ENCODE data around the gene TECPR1.
A peak's percentile ranks its signal among the peaks of the same experiment; 100 is the strongest.

The TECPR1 gene

DNA sequence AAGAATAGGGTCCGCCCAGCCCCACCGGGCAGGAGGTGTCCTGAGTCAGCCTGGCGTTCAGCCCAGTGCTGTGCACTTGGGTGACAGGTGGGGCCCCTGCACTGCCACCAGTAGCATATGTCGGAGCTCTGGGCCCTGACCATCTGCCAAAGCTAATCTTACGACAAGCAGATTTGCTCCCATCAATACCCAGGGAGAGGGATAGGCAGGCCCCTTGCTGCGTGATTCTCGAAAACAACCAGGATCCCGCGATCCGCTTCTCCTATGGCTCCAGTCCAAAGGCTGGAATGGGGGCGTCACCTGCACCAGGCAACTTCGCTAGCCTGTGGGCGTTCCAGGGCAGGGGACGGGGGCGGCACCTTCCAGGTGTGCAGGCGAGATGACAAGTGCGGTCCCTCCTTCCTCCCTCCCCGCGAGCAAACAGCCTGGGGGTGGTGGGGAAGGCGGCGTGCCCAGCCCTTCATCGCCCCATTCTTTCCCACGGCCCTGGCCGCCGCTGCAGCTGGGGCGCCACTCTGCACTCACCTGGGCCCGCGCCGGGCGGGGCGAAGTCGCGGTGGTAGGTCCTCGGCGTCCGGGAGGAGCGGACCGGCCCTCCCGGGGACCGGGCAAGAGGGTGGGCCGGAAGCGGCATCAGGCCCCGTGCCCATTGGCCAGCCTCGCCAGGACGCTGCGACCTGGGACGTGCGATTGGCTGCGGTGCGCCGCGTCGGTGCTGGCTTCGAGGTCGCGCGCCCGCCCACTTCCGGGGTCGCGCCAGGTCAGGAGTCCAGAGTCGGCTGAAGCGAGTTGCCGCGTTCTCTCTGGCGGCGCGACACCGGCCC lies at the start of gene TECPR1:
TSS of gene TECPR1 (minus strand) at position 632 of the 824 bp plus-strand sequence. CDS start 6,086 bp downstream, outside the sequence.
- DNase-seq, result peak; percentile 84

GRCh38 chr7:98300595-98301372 lies 48.8 kb upstream of the TECPR1 start:
- DNase-seq, result no peak

- DNase-seq, result no peak
These were observed 45.7 kb upstream of the TECPR1 start for GRCh38 chr7:98297626-98298286.

- no peak for DNase-seq
These were observed 44.8 kb upstream of the TECPR1 start for GRCh38 chr7:98296833-98297232.

DNA sequence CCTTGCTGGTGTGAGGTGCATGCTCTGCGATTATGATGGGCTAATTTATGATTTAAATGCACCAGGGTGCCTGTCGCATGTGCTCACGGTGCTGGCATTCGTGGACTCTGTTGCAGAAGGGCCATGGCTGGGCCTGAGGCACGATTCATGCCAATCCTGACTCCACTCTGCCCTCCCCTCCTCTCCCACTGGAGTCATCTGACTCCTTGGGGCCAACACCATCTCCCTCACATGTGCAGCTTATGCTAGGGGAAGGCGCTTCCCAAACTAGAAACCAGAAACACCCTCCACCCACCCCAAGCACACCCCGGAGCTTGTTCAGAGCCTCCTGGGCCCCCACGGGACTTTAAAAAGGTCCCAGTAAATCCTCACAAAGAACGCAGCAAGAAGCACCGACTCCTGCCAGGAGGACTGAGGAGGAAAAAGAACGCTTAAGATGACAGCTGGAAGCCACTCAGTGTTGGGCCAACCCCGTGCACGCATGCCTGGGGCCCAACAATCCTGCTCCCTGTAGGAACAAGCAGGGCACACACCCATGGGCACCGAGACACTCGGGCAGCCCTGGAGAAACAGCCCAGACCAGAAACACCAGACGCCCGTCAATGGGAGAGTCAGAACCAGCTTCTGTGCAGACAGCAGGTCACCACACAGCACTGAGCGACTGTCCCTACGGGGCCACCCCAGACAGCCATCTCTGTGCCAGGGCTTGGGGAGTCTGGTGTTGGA lies 43.6 kb upstream of the TECPR1 start:
- DNase-seq, result no peak

GRCh38 chr7:98294798-98295382 lies 42.9 kb upstream of the TECPR1 start:
- no peak for DNase-seq

GRCh38 chr7:98294326-98294725 lies 42.3 kb upstream of the TECPR1 start:
- DNase-seq, result no peak

DNA sequence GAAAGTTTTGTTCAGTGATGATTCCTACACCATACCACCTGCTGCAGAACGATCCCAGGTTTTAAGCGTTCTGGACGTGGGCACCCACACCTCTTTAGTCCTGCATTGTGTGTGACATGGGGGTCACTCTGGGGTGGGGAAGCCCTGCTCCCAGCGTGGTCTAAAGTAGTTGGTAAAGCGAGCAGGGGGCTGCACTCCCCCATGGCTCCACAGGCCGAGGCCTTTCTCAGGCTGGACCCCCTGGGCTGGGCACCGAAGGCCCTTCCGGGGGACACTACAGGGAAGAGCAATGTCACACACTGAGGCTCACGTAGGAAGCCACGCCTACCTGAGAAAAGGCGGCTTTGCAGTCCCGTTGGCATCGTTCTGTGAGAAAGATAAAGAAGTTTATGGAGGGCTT lies 41.7 kb upstream of the TECPR1 start:
- no peak for DNase-seq

- DNase-seq, result no peak
These were observed 41.2 kb upstream of the TECPR1 start for GRCh38 chr7:98293265-98293664.

- DNase-seq, result no peak
These were observed 39.7 kb upstream of the TECPR1 start for GRCh38 chr7:98291717-98292116.

- DNase-seq, result no peak
These were observed 37.4 kb upstream of the TECPR1 start for GRCh38 chr7:98289333-98289875.

GRCh38 chr7:98288064-98288823 lies 36.2 kb upstream of the TECPR1 start:
- no peak for DNase-seq

DNA sequence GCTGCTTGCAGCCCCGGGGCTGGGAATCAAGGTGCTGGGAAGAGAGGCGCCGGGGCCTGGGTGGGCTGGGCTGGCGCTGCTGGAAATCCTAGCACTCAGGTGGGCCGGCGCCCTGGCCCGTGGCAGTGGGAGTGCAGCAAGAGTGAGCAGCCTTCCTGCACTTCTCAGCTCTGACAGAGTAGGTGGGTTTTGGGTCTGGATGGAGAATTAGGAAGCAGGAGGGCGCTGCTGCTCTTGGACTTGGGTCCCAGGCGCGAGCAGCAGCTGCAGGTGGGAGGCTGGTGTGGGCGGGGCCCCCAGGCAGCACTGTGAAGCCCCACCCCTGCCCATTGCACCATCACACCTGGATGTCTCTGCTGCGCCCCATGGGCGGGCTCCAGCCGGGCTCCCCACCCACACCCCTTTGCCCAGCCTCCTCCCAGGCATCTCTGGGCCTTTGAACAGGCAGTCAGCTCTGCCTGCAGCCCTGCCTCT lies 35.5 kb upstream of the TECPR1 start:
- no peak for DNase-seq

GRCh38 chr7:98286701-98287485 lies 34.9 kb upstream of the TECPR1 start:
- DNase-seq, result no peak

- no peak for DNase-seq
These were observed 34.1 kb upstream of the TECPR1 start for GRCh38 chr7:98286093-98286539.

DNA sequence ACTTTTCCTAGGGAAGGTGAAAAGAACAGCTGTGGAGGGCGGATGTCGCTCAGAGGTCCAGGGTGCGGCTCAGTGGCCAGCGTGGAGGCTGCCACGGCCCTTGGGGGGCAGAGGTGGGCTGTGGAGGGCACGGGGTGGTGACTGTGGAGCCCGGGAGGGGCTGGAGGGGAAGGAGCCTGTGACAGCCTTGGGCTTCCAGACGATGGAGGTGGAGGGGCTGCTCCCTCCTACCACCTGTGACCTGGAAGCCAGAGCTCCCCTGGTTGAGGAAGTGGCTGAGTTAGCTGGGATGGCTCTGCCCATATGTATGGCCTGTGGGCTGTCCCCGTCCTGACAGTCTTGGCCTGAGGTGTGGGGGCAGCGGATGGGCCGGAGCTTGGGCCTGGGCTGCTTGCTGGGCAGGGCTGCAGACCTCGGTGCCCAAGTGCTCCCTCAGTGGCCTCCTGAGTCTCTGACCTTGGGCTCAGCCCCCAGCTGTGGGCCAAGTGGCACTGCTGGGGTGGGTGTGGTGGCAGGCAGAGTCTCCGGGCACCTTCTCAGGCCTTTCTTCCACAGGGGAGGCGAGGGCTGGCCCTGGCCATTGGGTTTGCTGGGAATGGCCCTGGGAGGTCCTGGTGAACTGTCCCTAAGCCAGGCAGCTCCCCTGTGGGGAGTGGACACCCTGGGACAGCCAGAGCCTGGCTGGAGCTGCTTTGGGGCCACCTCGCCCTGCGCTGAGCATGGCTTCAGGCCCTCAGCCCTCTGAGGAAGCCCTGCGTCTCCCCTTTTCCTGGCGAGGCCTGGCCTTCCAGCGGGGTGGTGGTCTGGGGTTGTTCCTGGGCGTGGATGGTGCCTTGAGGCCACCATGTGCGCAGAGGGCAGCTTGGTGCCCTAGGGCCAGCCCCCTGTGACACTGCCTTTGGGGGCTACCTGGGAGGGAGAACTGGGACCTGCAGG lies 33.4 kb upstream of the TECPR1 start:
- DNase-seq, result no peak

- DNase-seq, result no peak
These were observed 32.5 kb upstream of the TECPR1 start for GRCh38 chr7:98284335-98285036.

DNA sequence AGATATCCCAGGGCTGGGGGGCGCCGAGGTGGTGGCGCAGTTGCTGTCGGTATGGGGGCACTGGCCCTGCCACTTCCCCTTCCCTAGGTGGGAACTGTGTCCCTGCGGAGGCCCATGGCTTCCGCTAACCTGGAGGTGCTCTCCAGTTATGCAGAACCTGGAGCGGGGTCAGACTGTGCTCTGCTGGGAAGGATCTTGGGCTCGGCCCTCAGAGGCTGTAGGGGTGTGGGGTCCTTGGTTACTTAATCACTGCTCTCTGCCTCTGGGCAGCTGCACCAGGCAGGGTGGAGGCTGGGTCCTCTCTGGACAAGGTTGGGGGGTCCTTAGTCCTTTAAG lies 31.8 kb upstream of the TECPR1 start:
- DNase-seq, result no peak
